ENCODE data around the gene CT47C1.

The CT47C1 gene

GRCh38 chrX:119095936-119096335 lies 23.1 kb downstream of the CT47C1 start:
- Histone ChIP-seq H2AFZ (ENCODE audit: low read length, unreplicated experiment) (no peak overlapping the region), H3K36me3 (ENCODE audit: insufficient read depth, low read length) (no peaks in the 10 kb centered on the region)

GRCh38 chrX:119101168-119101567 lies 28.4 kb downstream of the CT47C1 start:
- Histone ChIP-seq H3K4me1 (ENCODE audit: control insufficient read depth, insufficient read depth, low read length, unreplicated experiment) (no peaks in the 10 kb centered on the region), H3K79me2 (ENCODE audit: control insufficient read depth, insufficient read depth, low read length, unreplicated experiment) (no peaks in the 10 kb centered on the region), H3K27ac (ENCODE audit: low read depth, low read length) (no peak overlapping the region), H2AFZ (ENCODE audit: low read length, unreplicated experiment) (no peak overlapping the region), H3K36me3 (ENCODE audit: insufficient read depth, low read length) (no peaks in the 10 kb centered on the region), H3K4me3 (ENCODE audit: low read depth, low read length) (no peak overlapping the region), H3K27me3 (ENCODE audit: insufficient read depth, low read length) (peaks cover 14% of the 10 kb centered on the region; the same call in 1 of the 2 replicates)

More at GRCh38 chrX:119095936-119096335, 23.1 kb downstream of the CT47C1 start:
- Histone ChIP-seq H3K4me1 (ENCODE audit: control insufficient read depth, insufficient read depth, low read length, unreplicated experiment) (peaks cover 3% of the 10 kb centered on the region), H3K27me3 (ENCODE audit: insufficient read depth, low read length) (no peaks in the 10 kb centered on the region), H3K4me3 (ENCODE audit: low read depth, low read length) (no peak overlapping the region), H3K79me2 (ENCODE audit: control insufficient read depth, insufficient read depth, low read length, unreplicated experiment) (no peaks in the 10 kb centered on the region), H3K27ac (ENCODE audit: low read depth, low read length) (no peak overlapping the region)

- Histone ChIP-seq H3K36me3 (ENCODE audit: insufficient read depth, low read length) (no peaks in the 10 kb centered on the region), H3K4me1 (ENCODE audit: control insufficient read depth, insufficient read depth, low read length, unreplicated experiment) (no peaks in the 10 kb centered on the region), H2AFZ (ENCODE audit: low read length, unreplicated experiment) (no peak overlapping the region), H3K4me3 (ENCODE audit: low read depth, low read length) (no peak overlapping the region), H3K79me2 (ENCODE audit: control insufficient read depth, insufficient read depth, low read length, unreplicated experiment) (no peaks in the 10 kb centered on the region), H3K27me3 (ENCODE audit: insufficient read depth, low read length) (peaks cover 22% of the 10 kb centered on the region; the same call in 1 of the 2 replicates), H3K27ac (ENCODE audit: low read depth, low read length) (no peak overlapping the region)
These were observed 33.0 kb downstream of the CT47C1 start for GRCh38 chrX:119105826-119106225.

GRCh38 chrX:119107206-119107605 lies 34.4 kb downstream of the CT47C1 start:
- Histone ChIP-seq H3K27me3 (ENCODE audit: insufficient read depth, low read length) (peaks cover 22% of the 10 kb centered on the region; the same call in 1 of the 2 replicates), H3K4me3 (ENCODE audit: low read depth, low read length) (no peak overlapping the region), H3K36me3 (ENCODE audit: insufficient read depth, low read length) (no peaks in the 10 kb centered on the region), H3K27ac (ENCODE audit: low read depth, low read length) (no peak overlapping the region), H2AFZ (ENCODE audit: low read length, unreplicated experiment) (no peak overlapping the region), H3K4me1 (ENCODE audit: control insufficient read depth, insufficient read depth, low read length, unreplicated experiment) (no peaks in the 10 kb centered on the region), H3K79me2 (ENCODE audit: control insufficient read depth, insufficient read depth, low read length, unreplicated experiment) (no peaks in the 10 kb centered on the region)

GRCh38 chrX:119118780-119119395 lies 46.1 kb downstream of the CT47C1 start:
- Histone ChIP-seq H3K27me3 (ENCODE audit: insufficient read depth, low read length) (peaks cover 21% of the 10 kb centered on the region), H3K36me3 (ENCODE audit: insufficient read depth, low read length) (no peaks in the 10 kb centered on the region), H2AFZ (ENCODE audit: low read length, unreplicated experiment) (no peak overlapping the region), H3K4me1 (ENCODE audit: control insufficient read depth, insufficient read depth, low read length, unreplicated experiment) (no peaks in the 10 kb centered on the region), H3K27ac (ENCODE audit: low read depth, low read length) (no peak overlapping the region), H3K4me3 (ENCODE audit: low read depth, low read length) (no peak overlapping the region), H3K79me2 (ENCODE audit: control insufficient read depth, insufficient read depth, low read length, unreplicated experiment) (no peaks in the 10 kb centered on the region)

GRCh38 chrX:119121341-119121740 lies 48.5 kb downstream of the CT47C1 start:
- Histone ChIP-seq H3K27ac (ENCODE audit: low read depth, low read length) (no peak overlapping the region), H3K79me2 (ENCODE audit: control insufficient read depth, insufficient read depth, low read length, unreplicated experiment) (no peaks in the 10 kb centered on the region), H3K36me3 (ENCODE audit: insufficient read depth, low read length) (no peaks in the 10 kb centered on the region), H3K27me3 (ENCODE audit: insufficient read depth, low read length) (0 out of 2 replicates have a peak, but pooled peaks cover 14% of the 10 kb centered on the region), H3K4me1 (ENCODE audit: control insufficient read depth, insufficient read depth, low read length, unreplicated experiment) (no peaks in the 10 kb centered on the region), H3K4me3 (ENCODE audit: low read depth, low read length) (no peak overlapping the region), H2AFZ (ENCODE audit: low read length, unreplicated experiment) (no peak overlapping the region)

Measured in ACC112 (cell line).